K562 (cell line): ENCODE data around the gene ENTREP3. TPM values are rescaled to one million over a fixed set of nuclear protein-coding genes. Genes with fewer than 3 reads are reported as not detected.

Experiments
- ESRRA ChIP-seq: fragments of 450-650 bp; IDR thresholded peaks from 2 replicates; pipeline ENCODE4 v1.6.1; 2014; ENCODE audit warnings: low read depth, mild to moderate bottlenecking, moderate library complexity, borderline replicate concordance
- ETS2 ChIP-seq: IDR thresholded peaks from 2 replicates; pipeline ENCODE4 v1.6.1; 2016; ENCODE audit warnings: borderline replicate concordance, missing genetic modification characterization, mild to moderate bottlenecking, moderate library complexity, missing compliant biosample characterization; ENCODE audit not compliant: poor library complexity, severe bottlenecking
- GABPB1 ChIP-seq: sonication (generic); formaldehyde crosslinking; IDR thresholded peaks from 2 replicates; pipeline ENCODE4 v1.8.0; 2022; ENCODE audit warnings: mild to moderate bottlenecking, missing genetic modification reagents
- MAFK ChIP-seq: IDR thresholded peaks from 2 replicates; pipeline ENCODE4 v1.6.1; 2011; ENCODE audit warnings: low read length, improper control_type of control experiment
- MIER1 ChIP-seq: fragments of 450-650 bp; IDR thresholded peaks from 2 replicates; pipeline ENCODE4 v1.6.1; 2016; ENCODE audit warnings: antibody characterized with exemption, mild to moderate bottlenecking, low read depth
- NELFE ChIP-seq: IDR thresholded peaks from 2 replicates; pipeline ENCODE4 v1.6.1; 2011; ENCODE audit warnings: mild to moderate bottlenecking; ENCODE audit not compliant: insufficient read depth, insufficient read length
- NR3C1 ChIP-seq: sonication (generic); formaldehyde crosslinking; IDR thresholded peaks from 2 replicates; pipeline ENCODE4 v1.8.1; 2022; ENCODE audit warnings: missing genetic modification reagents
- PRMT5 ChIP-seq: sonication (generic); formaldehyde crosslinking; IDR thresholded peaks from 2 replicates; pipeline ENCODE4 v1.5.0; 2020; ENCODE audit warnings: missing genetic modification reagents
- RHOXF2B ChIP-seq: fragments of 250-450 bp; sonication (Bioruptor Pico); conservative IDR thresholded peaks from 2 replicates; pipeline ENCODE4 v1.5.1; 2021
- TEAD1 ChIP-seq, 2 experiments: fragments of 450-650 bp in 1 of 2; sonication (generic) in 1 of 2; formaldehyde crosslinking; IDR thresholded peaks; 2 replicates each; pipeline versions ENCODE4 v1.4.0 to v1.8.0; 2020 to 2022; ENCODE audit warnings: mild to moderate bottlenecking in 2 of 2, missing genetic modification reagents in 1 of 2
- THRAP3 ChIP-seq: fragments of 450-650 bp; IDR thresholded peaks from 2 replicates; pipeline ENCODE4 v1.6.1; 2016; ENCODE audit warnings: mild to moderate bottlenecking, inconsistent platforms, borderline replicate concordance
- ZFPM2 ChIP-seq: fragments of 250-450 bp; sonication (Bioruptor Pico); IDR thresholded peaks from 2 replicates; pipeline ENCODE4 v1.5.1; 2022; ENCODE audit warnings: mild to moderate bottlenecking
- ZNF140 ChIP-seq: fragments of 250-450 bp; sonication (Bioruptor Pico); IDR thresholded peaks from 2 replicates; pipeline ENCODE4 v1.8.0; 2021; ENCODE audit warnings: moderate library complexity, mild to moderate bottlenecking, inconsistent platforms
- ZNF175 ChIP-seq: fragments of 200-800 bp; sonication (Bioruptor generic); IDR thresholded peaks from 2 replicates; pipeline ENCODE4 v1.6.1; 2016; ENCODE audit warnings: low read depth, mild to moderate bottlenecking, missing genetic modification characterization, missing compliant biosample characterization
- ZNF23 ChIP-seq: fragments of 250-450 bp; sonication (Bioruptor Pico); IDR thresholded peaks from 2 replicates; pipeline ENCODE4 v1.4.0; 2020; ENCODE audit warnings: mild to moderate bottlenecking
- ZNF431 ChIP-seq: sonication (generic); formaldehyde crosslinking; IDR thresholded peaks from 2 replicates; pipeline ENCODE4 v1.8.0; 2022; ENCODE audit warnings: mild to moderate bottlenecking, missing genetic modification reagents
- ZNF561 ChIP-seq: fragments of 450-650 bp; formaldehyde crosslinking; conservative IDR thresholded peaks from 2 replicates; pipeline ENCODE4 v1.4.0; 2020; ENCODE audit warnings: mild to moderate bottlenecking, moderate library complexity
- ZNF76 ChIP-seq: fragments of 250-450 bp; sonication (Bioruptor Pico); IDR thresholded peaks from 2 replicates; pipeline ENCODE4 v1.4.0; 2020; ENCODE audit warnings: mild to moderate bottlenecking, moderate library complexity, borderline replicate concordance
- polyA plus RNA-seq, 8 experiments: library from polyadenylated mRNA; depleted of rRNA in 4 of 8; stranded (reverse) in 5 of 8; unstranded in 3 of 8; fragments of >200 nt; fragmentation: Nextera tagmentation in 2 of 8; fragmentation: Illumina TruSeq in 1 of 8; extraction: Ambion mirVana in 2 of 8; extraction: Trizol in 1 of 8; gene quantifications; 2 replicates each; pipeline versions ENCODE4 v1.2.1 to v1.2.3, GENCODE V29; 2011 to 2014; ENCODE audit warnings: inconsistent platforms in 1 of 8, missing spikeins in 1 of 8
- total RNA-seq, 7 experiments: library from RNA; depleted of rRNA in 6 of 7; stranded (reverse); fragments of >200 nt in 6 of 7; fragmentation: Illumina TruSeq in 2 of 7; extraction: Trizol in 2 of 7; gene quantifications; 2 replicates each; pipeline versions ENCODE4 v1.2.1 to v1.2.3, GENCODE V29; 2011 to 2021; ENCODE audit warnings: low replicate concordance in 1 of 7
- TF ChIP-seq, protein P1 (sequence below): sonication (generic); IDR thresholded peaks from 2 replicates; pipeline ENCODE4 v1.6.1; 2016
- TF ChIP-seq, protein P2 (sequence below), 3 experiments: fragments of 200-800 bp in 1 of 3; fragments of 250-450 bp in 1 of 3; fragments of 450-650 bp in 1 of 3; sonication (Bioruptor Pico) in 1 of 3; sonication (Bioruptor generic) in 1 of 3; formaldehyde crosslinking in 1 of 3; IDR thresholded peaks; 2 replicates each; pipeline versions ENCODE4 v1.6.1 to v1.8.0; 2016 to 2022; ENCODE audit warnings: mild to moderate bottlenecking in 2 of 3, missing genetic modification characterization in 2 of 3, missing compliant biosample characterization in 1 of 3, moderate library complexity in 1 of 3
- TF ChIP-seq, protein P3 (sequence below): fragments of 450-650 bp; formaldehyde crosslinking; IDR thresholded peaks from 2 replicates; pipeline ENCODE4 v1.4.0; 2020; ENCODE audit warnings: mild to moderate bottlenecking, mixed read lengths

ENTREP3 gene
- total and polyA plus RNA-seq, 9 of the 15 experiments (the other 6 are each of a cell fraction or from before 2014, with no cell fraction given): 1.9 to 41.8 (median 5.9) TPM

GRCh38 chr1:155219592-155220031 lies 35.7 kb downstream of the ENTREP3 start (continued):
- TF ChIP-seq ZFPM2 (CRISPR knock-in tag): no peak
- no peak for TF ChIP-seq ZNF23 (CRISPR knock-in tag)
- TF ChIP-seq, protein P1, sequence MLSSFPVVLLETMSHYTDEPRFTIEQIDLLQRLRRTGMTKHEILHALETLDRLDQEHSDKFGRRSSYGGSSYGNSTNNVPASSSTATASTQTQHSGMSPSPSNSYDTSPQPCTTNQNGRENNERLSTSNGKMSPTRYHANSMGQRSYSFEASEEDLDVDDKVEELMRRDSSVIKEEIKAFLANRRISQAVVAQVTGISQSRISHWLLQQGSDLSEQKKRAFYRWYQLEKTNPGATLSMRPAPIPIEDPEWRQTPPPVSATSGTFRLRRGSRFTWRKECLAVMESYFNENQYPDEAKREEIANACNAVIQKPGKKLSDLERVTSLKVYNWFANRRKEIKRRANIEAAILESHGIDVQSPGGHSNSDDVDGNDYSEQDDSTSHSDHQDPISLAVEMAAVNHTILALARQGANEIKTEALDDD: no peak
- TF ChIP-seq ZNF76: no peak
- TF ChIP-seq THRAP3: no peak
- TF ChIP-seq ETS2 (tag): no peak
- no peak for TF ChIP-seq RHOXF2B (CRISPR knock-in tag)
- peak; percentile 56; the same call in 1 of the 2 replicates for TF ChIP-seq ZNF175 (CRISPR knock-in tag)
- TF ChIP-seq MAFK: no peak
- TF ChIP-seq, protein P2, sequence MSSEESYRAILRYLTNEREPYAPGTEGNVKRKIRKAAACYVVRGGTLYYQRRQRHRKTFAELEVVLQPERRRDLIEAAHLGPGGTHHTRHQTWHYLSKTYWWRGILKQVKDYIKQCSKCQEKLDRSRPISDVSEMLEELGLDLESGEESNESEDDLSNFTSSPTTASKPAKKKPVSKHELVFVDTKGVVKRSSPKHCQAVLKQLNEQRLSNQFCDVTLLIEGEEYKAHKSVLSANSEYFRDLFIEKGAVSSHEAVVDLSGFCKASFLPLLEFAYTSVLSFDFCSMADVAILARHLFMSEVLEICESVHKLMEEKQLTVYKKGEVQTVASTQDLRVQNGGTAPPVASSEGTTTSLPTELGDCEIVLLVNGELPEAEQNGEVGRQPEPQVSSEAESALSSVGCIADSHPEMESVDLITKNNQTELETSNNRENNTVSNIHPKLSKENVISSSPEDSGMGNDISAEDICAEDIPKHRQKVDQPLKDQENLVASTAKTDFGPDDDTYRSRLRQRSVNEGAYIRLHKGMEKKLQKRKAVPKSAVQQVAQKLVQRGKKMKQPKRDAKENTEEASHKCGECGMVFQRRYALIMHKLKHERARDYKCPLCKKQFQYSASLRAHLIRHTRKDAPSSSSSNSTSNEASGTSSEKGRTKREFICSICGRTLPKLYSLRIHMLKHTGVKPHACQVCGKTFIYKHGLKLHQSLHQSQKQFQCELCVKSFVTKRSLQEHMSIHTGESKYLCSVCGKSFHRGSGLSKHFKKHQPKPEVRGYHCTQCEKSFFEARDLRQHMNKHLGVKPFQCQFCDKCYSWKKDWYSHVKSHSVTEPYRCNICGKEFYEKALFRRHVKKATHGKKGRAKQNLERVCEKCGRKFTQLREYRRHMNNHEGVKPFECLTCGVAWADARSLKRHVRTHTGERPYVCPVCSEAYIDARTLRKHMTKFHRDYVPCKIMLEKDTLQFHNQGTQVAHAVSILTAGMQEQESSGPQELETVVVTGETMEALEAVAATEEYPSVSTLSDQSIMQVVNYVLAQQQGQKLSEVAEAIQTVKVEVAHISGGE (CRISPR knock-in tag; IDR thresholded peaks at IDR 0.05): 0 out of 6 replicates have a peak, but pooled peaks of 1 of the 3 experiments have one; percentile 47
- TF ChIP-seq NR3C1: no peak
- TF ChIP-seq, protein P3, sequence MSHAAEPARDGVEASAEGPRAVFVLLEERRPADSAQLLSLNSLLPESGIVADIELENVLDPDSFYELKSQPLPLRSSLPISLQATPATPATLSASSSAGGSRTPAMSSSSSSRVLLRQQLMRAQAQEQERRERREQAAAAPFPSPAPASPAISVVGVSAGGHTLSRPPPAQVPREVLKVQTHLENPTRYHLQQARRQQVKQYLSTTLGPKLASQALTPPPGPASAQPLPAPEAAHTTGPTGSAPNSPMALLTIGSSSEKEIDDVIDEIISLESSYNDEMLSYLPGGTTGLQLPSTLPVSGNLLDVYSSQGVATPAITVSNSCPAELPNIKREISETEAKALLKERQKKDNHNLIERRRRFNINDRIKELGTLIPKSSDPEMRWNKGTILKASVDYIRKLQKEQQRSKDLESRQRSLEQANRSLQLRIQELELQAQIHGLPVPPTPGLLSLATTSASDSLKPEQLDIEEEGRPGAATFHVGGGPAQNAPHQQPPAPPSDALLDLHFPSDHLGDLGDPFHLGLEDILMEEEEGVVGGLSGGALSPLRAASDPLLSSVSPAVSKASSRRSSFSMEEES (CRISPR knock-in tag): peak; percentile 97
- 0 out of 4 replicates have a peak, but pooled peaks of 1 of the 2 experiments have one; percentile 8 for TF ChIP-seq TEAD1 (CRISPR knock-in tag; IDR thresholded peaks at IDR 0.05)
- TF ChIP-seq ZNF561 (CRISPR knock-in tag): no peak
- TF ChIP-seq NELFE: no peak
- TF ChIP-seq ZNF431 (CRISPR knock-in tag): no peak
- no peak for TF ChIP-seq ESRRA
- 0 out of 2 replicates have a peak, but pooled peaks have one; percentile 14 for TF ChIP-seq GABPB1
- TF ChIP-seq MIER1: no peak
- no peak for TF ChIP-seq PRMT5
- no peak for TF ChIP-seq ZNF140 (CRISPR knock-in tag)
